HEK293T (cell line): ENCODE measurements around the gene CACNA1E.

ENCODE experiments used
- CTCF ChIA-PET: fragments of 350-600 bp; formaldehyde crosslinking; extraction: SDS; loops from one replicate; lab custom pipeline; 2021; ENCODE audit warnings: antibody characterized with exemption, inconsistent platforms; lab: Yijun Ruan, JAX
- POLR2A ChIA-PET: fragments of 350-600 bp; formaldehyde crosslinking; extraction: SDS; loops from one replicate; lab custom pipeline; 2020; ENCODE audit warnings: antibody characterized with exemption, inconsistent platforms; lab: Yijun Ruan, JAX
- DNase-seq: peaks from one replicate; pipeline ENCODE4 v3.0.0; 2012; ENCODE audit warnings: mixed read lengths; ENCODE audit errors: extremely low spot score
- ARNT ChIP-seq: fragments of 450-650 bp; IDR thresholded peaks from 2 replicates; pipeline ENCODE4 v1.6.1; 2017; ENCODE audit warnings: mild to moderate bottlenecking
- BHLHE40 ChIP-seq: fragments of 450-650 bp; IDR thresholded peaks from 2 replicates; pipeline ENCODE4 v1.6.1; 2016; ENCODE audit warnings: mild to moderate bottlenecking, moderate library complexity, borderline replicate concordance
- CTBP1 ChIP-seq: fragments of 450-650 bp; IDR thresholded peaks from 2 replicates; pipeline ENCODE4 v1.6.1; 2016; ENCODE audit warnings: borderline replicate concordance
- ELF4 ChIP-seq: fragments of 450-650 bp; IDR thresholded peaks from 2 replicates; pipeline ENCODE4 v1.6.1; 2017; ENCODE audit warnings: antibody characterized with exemption
- FOXA1 ChIP-seq: fragments of 450-650 bp; IDR thresholded peaks from 2 replicates; pipeline ENCODE4 v1.6.1; 2016; ENCODE audit warnings: mild to moderate bottlenecking
- FOXK2 ChIP-seq: fragments of 450-650 bp; IDR thresholded peaks from 2 replicates; pipeline ENCODE4 v1.6.1; 2016; ENCODE audit warnings: mild to moderate bottlenecking
- FOXM1 ChIP-seq: fragments of 450-650 bp; IDR thresholded peaks from 2 replicates; pipeline ENCODE4 v1.6.1; 2017; ENCODE audit warnings: mild to moderate bottlenecking, borderline replicate concordance
- HDGF ChIP-seq: fragments of 450-650 bp; IDR thresholded peaks from 2 replicates; pipeline ENCODE4 v1.6.1; 2017; ENCODE audit warnings: antibody characterized with exemption, borderline replicate concordance
- L3MBTL2 ChIP-seq: fragments of 450-650 bp; conservative IDR thresholded peaks from 2 replicates; pipeline ENCODE4 v1.6.1; 2016; ENCODE audit warnings: mild to moderate bottlenecking
- LEF1 ChIP-seq: fragments of 450-650 bp; IDR thresholded peaks from 2 replicates; pipeline ENCODE4 v1.6.1; 2017; ENCODE audit warnings: mild to moderate bottlenecking, borderline replicate concordance
- NFRKB ChIP-seq: fragments of 450-650 bp; IDR thresholded peaks from 2 replicates; pipeline ENCODE4 v1.6.1; 2016; ENCODE audit warnings: mild to moderate bottlenecking, moderate library complexity
- PKNOX1 ChIP-seq: fragments of 450-650 bp; IDR thresholded peaks from 2 replicates; pipeline ENCODE4 v1.6.1; 2016
- SP1 ChIP-seq: fragments of 450-650 bp; IDR thresholded peaks from 2 replicates; pipeline ENCODE4 v1.6.1; 2017
- SUZ12 ChIP-seq: fragments of 450-650 bp; IDR thresholded peaks from 2 replicates; pipeline ENCODE4 v1.6.1; 2016; ENCODE audit warnings: mild to moderate bottlenecking
- TARDBP ChIP-seq: fragments of 450-650 bp; IDR thresholded peaks from 2 replicates; pipeline ENCODE4 v1.6.1; 2016
- ZNF384 ChIP-seq: fragments of 450-650 bp; IDR thresholded peaks from 2 replicates; pipeline ENCODE4 v1.6.1; 2016

The CACNA1E gene

GRCh38 chr1:181675918-181676190, 192.5 kb downstream of the CACNA1E start:
- ChIA-PET POLR2A (no interaction called here), CTCF (no interaction called here)

GRCh38 chr1:181676269-181676668, 193.0 kb downstream of the CACNA1E start:
- CTCF ChIA-PET = interaction anchor here (0.8 to 0.9 kb wide), 2 partner anchors 186 to 261 kb away, joined by 3 to 4 read pairs; no protein-coding TSS in a partner anchor

More at GRCh38 chr1:181675918-181676190, 192.5 kb downstream of the CACNA1E start:
- DNase-seq = no peak
- TF ChIP-seq FOXK2 (no peak), SUZ12 (no peak), ZNF384 (no peak), PKNOX1 (no peak), L3MBTL2 (no peak), LEF1 (no peak), FOXM1 (no peak), NFRKB (no peak), BHLHE40 (no peak), FOXA1 (no peak), CTBP1 (no peak), TARDBP (no peak), HDGF (no peak), ARNT (no peak), ELF4 (no peak), SP1 (no peak)

GRCh38 chr1:181680332-181680731, 197.0 kb downstream of the CACNA1E start:
- CTCF ChIA-PET = no interaction called here
- DNase-seq = no peak

More at GRCh38 chr1:181676269-181676668, 193.0 kb downstream of the CACNA1E start:
- peak; percentile 59 for DNase-seq
- POLR2A ChIA-PET = no interaction called here
- TF ChIP-seq ARNT (no peak), ZNF384 (no peak), FOXM1 (no peak), SP1 (no peak), CTBP1 (no peak), NFRKB (no peak), FOXA1 (no peak), FOXK2 (no peak), L3MBTL2 (no peak)

GRCh38 chr1:181680871-181681270, 197.6 kb downstream of the CACNA1E start:
- CTCF ChIA-PET = no interaction called here
- TF ChIP-seq LEF1 (no peak), CTBP1 (no peak), FOXM1 (no peak), HDGF (no peak), SUZ12 (no peak), ELF4 (no peak), NFRKB (no peak), ARNT (no peak), FOXA1 (no peak), SP1 (no peak), L3MBTL2 (no peak), TARDBP (no peak), ZNF384 (no peak), FOXK2 (no peak), BHLHE40 (no peak), PKNOX1 (no peak)

More at GRCh38 chr1:181680332-181680731, 197.0 kb downstream of the CACNA1E start:
- POLR2A ChIA-PET = no interaction called here
- no peak for TF ChIP-seq SUZ12
- TF ChIP-seq ELF4 = no peak
- no peak for TF ChIP-seq LEF1
- no peak for TF ChIP-seq L3MBTL2
- TF ChIP-seq BHLHE40 = no peak
- no peak for TF ChIP-seq HDGF
- TF ChIP-seq SP1 = no peak
- no peak for TF ChIP-seq CTBP1
- no peak for TF ChIP-seq NFRKB
- TF ChIP-seq ARNT = no peak

DNA sequence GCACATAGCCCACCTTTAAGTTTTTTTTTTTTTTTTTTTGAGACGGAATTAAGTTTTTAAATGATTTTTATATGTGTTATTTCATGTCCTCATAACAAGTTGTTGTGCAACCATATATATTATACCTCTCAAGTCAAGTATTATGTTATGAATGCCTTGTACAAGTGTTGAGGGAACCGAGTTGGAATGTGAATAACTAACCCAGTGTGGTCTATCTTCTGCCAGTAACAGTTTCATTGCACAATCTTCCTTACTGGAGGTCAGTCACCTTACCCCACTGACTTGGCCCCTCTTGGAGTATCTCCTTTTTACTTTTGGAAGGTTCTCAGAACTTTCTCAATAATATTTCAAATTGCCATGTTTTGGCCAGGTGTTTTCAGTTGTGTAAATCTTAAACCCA, 201.9 kb downstream of the CACNA1E start:
- TF ChIP-seq FOXM1 (no peak), HDGF (no peak), FOXA1 (no peak), ZNF384 (no peak), ARNT (no peak), PKNOX1 (no peak), ELF4 (no peak), L3MBTL2 (no peak), NFRKB (no peak), FOXK2 (no peak), CTBP1 (no peak), LEF1 (no peak), TARDBP (no peak), BHLHE40 (no peak), SP1 (no peak), SUZ12 (no peak)
- DNase-seq = no peak
- CTCF ChIA-PET = no interaction called here
- POLR2A ChIA-PET = no interaction called here

More at GRCh38 chr1:181680871-181681270, 197.6 kb downstream of the CACNA1E start:
- POLR2A ChIA-PET = no interaction called here
- DNase-seq = no peak

- DNase-seq = no peak
- CTCF ChIA-PET = no interaction called here
- no peak for TF ChIP-seq FOXA1
- no peak for TF ChIP-seq CTBP1
- POLR2A ChIA-PET = no interaction called here
Observed at GRCh38 chr1:181701891-181702290, 218.6 kb downstream of the CACNA1E start.
